Liver (tissue), 9 donors: ENCODE results near the gene MAPKAPK2. TPM values are rescaled to one million over a fixed set of nuclear protein-coding genes. Genes with fewer than 3 reads are reported as not detected.

Experiments used
- DNase-seq: peaks from one replicate; pipeline ENCODE4 v3.0.0-alpha.2; 2017; ENCODE audit warnings: low spot score
- H3K27ac ChIP-seq, 2 donors: one replicate each; pipeline ENCODE4 v1.7.0; 2013; ENCODE audit warnings: inconsistent platforms in 2 of 2, low read length in 2 of 2, control low read depth in 1 of 2, low read depth in 1 of 2, mild to moderate bottlenecking in 1 of 2
- H3K27me3 ChIP-seq, 4 donors: one replicate each; pipeline versions ENCODE4 v1.6.1 to v1.7.0; 2013; ENCODE audit warnings: low read length in 3 of 4, inconsistent platforms in 1 of 4, mild to moderate bottlenecking in 1 of 4, moderate library complexity in 1 of 4; ENCODE audit not compliant: control insufficient read depth in 4 of 4, insufficient read depth in 4 of 4
- H3K36me3 ChIP-seq, 4 donors: one replicate each; pipeline versions ENCODE4 v1.6.1 to v1.7.0; 2013; ENCODE audit warnings: low read length in 3 of 4, mild to moderate bottlenecking in 3 of 4, low read depth in 1 of 4, moderate library complexity in 1 of 4; ENCODE audit not compliant: control insufficient read depth in 4 of 4, insufficient read depth in 3 of 4
- H3K4me1 ChIP-seq, 4 donors: one replicate each; pipeline versions ENCODE4 v1.6.1 to v1.7.0; 2013; ENCODE audit warnings: low read length in 3 of 4, mild to moderate bottlenecking in 3 of 4, moderate library complexity in 1 of 4; ENCODE audit not compliant: control insufficient read depth in 4 of 4, insufficient read depth in 4 of 4
- H3K4me3 ChIP-seq, 3 donors: one replicate each; pipeline versions ENCODE4 v1.6.1 to v1.7.0; 2013; ENCODE audit warnings: low read length in 3 of 3, control low read depth in 1 of 3, low read depth in 1 of 3, mild to moderate bottlenecking in 1 of 3
- H3K9ac ChIP-seq, 2 donors: one replicate each; pipeline ENCODE4 v1.7.0; 2013; ENCODE audit warnings: low read length in 2 of 2, mild to moderate bottlenecking in 2 of 2, moderate library complexity in 2 of 2, control low read depth in 1 of 2, low read depth in 1 of 2
- H3K9me3 ChIP-seq, 4 donors: one replicate each; pipeline versions ENCODE4 v1.6.1 to v1.7.0; 2013; ENCODE audit warnings: low read length in 3 of 4; ENCODE audit not compliant: control insufficient read depth in 4 of 4
- CTCF ChIP-seq: fragments of 150-350 bp; IDR thresholded peaks from 2 replicates; pipeline ENCODE4 v1.5.1; 2017; ENCODE audit warnings: improper control_type of control experiment, low read depth, low read length; ENCODE audit not compliant: missing input control
- EGR1 ChIP-seq, 2 donors: IDR thresholded peaks; 2 replicates each; pipeline ENCODE4 v1.6.1; 2016 to 2018; ENCODE audit warnings: antibody characterized with exemption in 2 of 2, low read depth in 2 of 2
- FOXA1 ChIP-seq: IDR thresholded peaks from 2 replicates; pipeline ENCODE4 v1.6.1; 2016; ENCODE audit warnings: antibody characterized with exemption
- FOXA2 ChIP-seq: IDR thresholded peaks from 2 replicates; pipeline ENCODE4 v1.6.1; 2016; ENCODE audit warnings: antibody characterized with exemption
- HNF4A ChIP-seq, 2 donors: conservative IDR thresholded peaks; 2 replicates each; pipeline ENCODE4 v1.6.1; 2016; ENCODE audit warnings: antibody characterized with exemption in 2 of 2, mild to moderate bottlenecking in 2 of 2
- HNF4G ChIP-seq: IDR thresholded peaks from 2 replicates; pipeline ENCODE4 v1.6.1; 2016; ENCODE audit warnings: antibody characterized with exemption
- JUND ChIP-seq, 2 donors: IDR thresholded peaks; 2 replicates each; pipeline ENCODE4 v1.6.1; 2016; ENCODE audit warnings: antibody characterized with exemption in 2 of 2
- MAX ChIP-seq: IDR thresholded peaks from 2 replicates; pipeline ENCODE4 v1.6.1; 2016; ENCODE audit warnings: antibody characterized with exemption
- NR2F2 ChIP-seq: IDR thresholded peaks from 2 replicates; pipeline ENCODE4 v1.6.1; 2016; ENCODE audit warnings: antibody characterized with exemption
- RAD21 ChIP-seq, 2 donors: IDR thresholded peaks; 2 replicates each; pipeline ENCODE4 v1.6.1; 2016; ENCODE audit warnings: antibody characterized with exemption in 2 of 2, mild to moderate bottlenecking in 2 of 2
- REST ChIP-seq: IDR thresholded peaks from 2 replicates; pipeline ENCODE4 v1.6.1; 2016; ENCODE audit warnings: antibody characterized with exemption, mild to moderate bottlenecking
- RXRA ChIP-seq, 2 donors: IDR thresholded peaks; 2 replicates each; pipeline ENCODE4 v1.6.1; 2017 to 2018; ENCODE audit warnings: antibody characterized with exemption in 2 of 2, mild to moderate bottlenecking in 1 of 2
- SP1 ChIP-seq: IDR thresholded peaks from 2 replicates; pipeline ENCODE4 v1.6.1; 2018; ENCODE audit warnings: antibody characterized with exemption, mild to moderate bottlenecking
- TAF1 ChIP-seq: conservative IDR thresholded peaks from 2 replicates; pipeline ENCODE4 v1.6.1; 2016; ENCODE audit warnings: antibody characterized with exemption, mild to moderate bottlenecking
- YY1 ChIP-seq: IDR thresholded peaks from 2 replicates; pipeline ENCODE4 v1.6.1; 2016; ENCODE audit warnings: antibody characterized with exemption, mild to moderate bottlenecking
- ZBTB33 ChIP-seq: IDR thresholded peaks from 2 replicates; pipeline ENCODE4 v1.6.1; 2016; ENCODE audit warnings: antibody characterized with exemption
- WGBS: extraction: QIAGEN DNeasy Blood & Tissue Kit; methylation state at CpG from one replicate; pipeline ENCODE4 v1.1.7; 2013; 5-methylcytosine and 5-hydroxymethylcytosine counted together
- polyA plus RNA-seq, 2 donors: library from polyadenylated mRNA; stranded (reverse) in 1 of 2; unstranded in 1 of 2; fragments of 200-250 nt in 1 of 2; fragments of >200 nt in 1 of 2; fragmentation: Nextera tagmentation in 1 of 2; extraction: Ambion mirVana in 1 of 2; gene quantifications; one replicate each; pipeline versions ENCODE4 v1.2.1 to v1.2.3, GENCODE V29; 2013 to 2015
- total RNA-seq, 2 donors: library from RNA; depleted of rRNA; stranded (reverse); fragments of >200 nt; gene quantifications; one replicate each; pipeline ENCODE4 v1.2.3, GENCODE V29; 2014
- donor health status: healthy.
- donor health status: healthy.
- donor health status: healthy.
- donor health status: healthy.
- donor health status: healthy.

The MAPKAPK2 gene
- total and polyA plus RNA-seq, 4 donors = 7.5 to 24.5 (median 14.7) TPM

GRCh38 chr1:206685334-206685768 lies 646 bp downstream of the MAPKAPK2 start:
- H3K4me3 ChIP-seq = peak overlapping the region; percentile 84 to 88 (median 87)
- no peak for DNase-seq
- peak overlapping the region; percentile 96 for H3K27ac ChIP-seq
- peak overlapping the region; percentile 61 to 93 for H3K9ac ChIP-seq
- H3K36me3 ChIP-seq = no peaks in the 10 kb centered on the region
- H3K4me1 ChIP-seq = peaks cover 20 to 70% (median 50%) of the 10 kb centered on the region in 4 donors
- no peaks in the 10 kb centered on the region for H3K9me3 ChIP-seq
- TF ChIP-seq ZBTB33 (no peak), NR2F2 (no peak), RAD21 (IDR thresholded peaks at IDR 0.05) (no peak), CTCF (no peak), YY1 (no peak), HNF4A (conservative IDR thresholded peaks at IDR 0.05) (no peak), MAX (no peak), RXRA (IDR thresholded peaks at IDR 0.05) (no peak), FOXA2 (no peak), FOXA1 (no peak), REST (no peak), SP1 (no peak)
- H3K27me3 ChIP-seq = no peaks in the 10 kb centered on the region
- under 1% methylated on average over 48 of the region's 48 CpGs for WGBS

- peak overlapping the region; percentile 96 for H3K27ac ChIP-seq
- no peaks in the 10 kb centered on the region for H3K9me3 ChIP-seq
- no peak for DNase-seq
- H3K9ac ChIP-seq = peak overlapping the region; percentile 61 to 93
- peaks cover 23 to 76% (median 56%) of the 10 kb centered on the region in 4 donors for H3K4me1 ChIP-seq
- no peaks in the 10 kb centered on the region for H3K36me3 ChIP-seq
- H3K27me3 ChIP-seq = no peaks in the 10 kb centered on the region
- WGBS = under 1% methylated on average over 48 of the region's 48 CpGs
- peak overlapping the region; percentile 84 to 88 (median 87) for H3K4me3 ChIP-seq
- TF ChIP-seq HNF4A (conservative IDR thresholded peaks at IDR 0.05) = no peak
- TF ChIP-seq YY1 = no peak
- TF ChIP-seq JUND (IDR thresholded peaks at IDR 0.05) = no peak
- TF ChIP-seq FOXA1 = no peak
- TF ChIP-seq EGR1 (IDR thresholded peaks at IDR 0.05; ENCODE audit: low read depth in 2 of 2) = no peak
- TF ChIP-seq CTCF = no peak
- TF ChIP-seq HNF4G = no peak
- no peak for TF ChIP-seq REST
- no peak for TF ChIP-seq TAF1
- TF ChIP-seq NR2F2 = no peak
- TF ChIP-seq FOXA2 = no peak
- TF ChIP-seq MAX = no peak
- no peak for TF ChIP-seq RAD21 (IDR thresholded peaks at IDR 0.05)
- no peak for TF ChIP-seq RXRA (IDR thresholded peaks at IDR 0.05)
These were observed 1.2 kb downstream of the MAPKAPK2 start for GRCh38 chr1:206685769-206686477.
